ENCODE measurements around the gene CD37. TPM values are rescaled to one million over a fixed set of nuclear protein-coding genes. Genes with fewer than 3 reads are reported as not detected.

The CD37 gene
- total and polyA plus RNA-seq, 2 of the 4 experiments (the other 2 are of a cell fraction) = not detected

DNA sequence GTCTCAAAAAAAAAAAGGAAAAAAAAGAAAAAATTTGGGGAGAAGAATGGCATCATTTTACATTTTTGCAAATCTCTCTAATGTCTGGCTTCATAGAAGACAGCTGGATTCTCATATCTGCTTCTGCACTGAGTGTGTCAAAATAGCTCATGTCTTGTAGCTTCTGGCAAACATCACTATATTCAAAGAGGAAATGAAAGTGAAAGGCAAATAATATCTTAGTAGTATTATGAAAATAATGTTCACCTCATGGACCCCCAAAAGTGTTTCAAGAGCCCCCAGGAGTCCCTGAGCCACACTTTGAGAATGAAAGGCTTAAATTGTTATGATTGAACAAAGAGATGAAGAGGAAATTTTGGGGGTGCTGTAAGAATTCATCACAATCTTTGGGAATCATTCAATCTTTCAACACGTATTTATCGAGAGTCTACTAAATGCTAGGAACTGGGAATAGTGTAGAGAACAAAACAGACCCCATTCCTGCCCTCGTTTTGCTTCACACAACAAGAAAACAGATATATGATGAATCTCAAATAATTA lies 9.0 kb upstream of the CD37 start:
- no peak overlapping the region for H2AK9ac ChIP-seq (replicated peaks; ENCODE audit: low read depth, low read length, poor library complexity)
- H2AK5ac ChIP-seq (ENCODE audit: low read depth, low read length) = no peak overlapping the region
- no peak overlapping the region for H2BK20ac ChIP-seq (ENCODE audit: low read depth, low read length)
- H3K18ac ChIP-seq (ENCODE audit: low read depth, low read length) = no peak overlapping the region
- dilution Hi-C loops (cut with HindIII; ENCODE audit: low sequenced_read_pairs, unreplicated experiment) (no loop called here), intact Hi-C loops (cut with micrococcal nuclease) (no loop called here), in situ Hi-C loops (cut with MboI; ENCODE audit: low sequenced_read_pairs) (no loop called here)
- no peak overlapping the region for H2BK15ac ChIP-seq (ENCODE audit: low read depth, low read length)
- no peak for DNase-seq
- no peak overlapping the region for H3K4me2 ChIP-seq (ENCODE audit: low read depth, low read length)
- H3K4ac ChIP-seq (ENCODE audit: low read depth, low read length) = no peak overlapping the region
- H2BK120ac ChIP-seq (ENCODE audit: low read depth, low read length) = no peak overlapping the region
- H3K56ac ChIP-seq (ENCODE audit: extremely low read depth, insufficient read depth, low read length) = no peak overlapping the region
- H4K91ac ChIP-seq (ENCODE audit: insufficient read depth, low read depth, low read length) = no peak overlapping the region
- peaks cover 4% of the 10 kb centered on the region for H3K36me3 ChIP-seq (ENCODE audit: control insufficient read depth, insufficient read depth, low read length)
- H3K4me3 ChIP-seq (ENCODE audit: insufficient read depth, low read depth, low read length) = no peak overlapping the region
- BruUV-seq (replicated peaks) = no TSS peak
- WGBS, 2 experiments (ENCODE audit: extremely low coverage in 2 of 2, insufficient read length in 1 of 2) = no CpG with 5 or more reads among the region's 3 CpGs
- CTCF ChIA-PET = interaction anchor here (0.6 kb wide), 2 partner anchors 32 to 680 kb away, joined by 3 read pairs; partner anchors contain the start of gene CA11
- H3K27me3 ChIP-seq (ENCODE audit: control insufficient read depth, insufficient read depth, low read length) = no peaks in the 10 kb centered on the region
- POLR2A ChIA-PET (ENCODE audit: unreplicated experiment) = no interaction called here
- H3K14ac ChIP-seq (replicated peaks; ENCODE audit: low read depth, low read length) = no peak overlapping the region
- H3K79me1 ChIP-seq (ENCODE audit: low read depth in 1 of 2, low read length in 2 of 2) = no peaks in the 10 kb centered on the region
- no peak for ATAC-seq (ENCODE audit: low read depth)
- H3K4me1 ChIP-seq (ENCODE audit: control insufficient read depth, insufficient read depth, low read length) = no peaks in the 10 kb centered on the region
- no peak overlapping the region for H3K9ac ChIP-seq (ENCODE audit: low read depth, low read length)
- H4K20me1 ChIP-seq (ENCODE audit: insufficient read depth, low read length) = no peaks in the 10 kb centered on the region
- H2AFZ ChIP-seq (replicated peaks; ENCODE audit: low read length, poor library complexity) = no peak overlapping the region
- no peaks in the 10 kb centered on the region; the same call in 1 of the 2 replicates for H3K9me3 ChIP-seq (ENCODE audit: control insufficient read depth, insufficient read depth, low read length)
- no peak overlapping the region for H3K27ac ChIP-seq (ENCODE audit: insufficient read depth, low read length)
- TF ChIP-seq MAZ (IDR thresholded peaks at IDR 0.05; ENCODE audit: borderline replicate concordance, low read depth, low read length) = no peak
- no peak overlapping the region for H2BK5ac ChIP-seq (ENCODE audit: low read depth, low read length, poor library complexity, severe bottlenecking)
- peaks cover 3% of the 10 kb centered on the region; the same call in 1 of the 2 replicates for H3K9me1 ChIP-seq (ENCODE audit: insufficient read depth, low read length)
- H4K5ac ChIP-seq (ENCODE audit: low read depth, low read length) = no peak overlapping the region
- no peak overlapping the region for H4K8ac ChIP-seq (ENCODE audit: low read depth in 2 of 2, low read length in 2 of 2)
- H3K23ac ChIP-seq (ENCODE audit: low read depth, low read length) = no peak overlapping the region
